NCI-H2227 (cell line): ENCODE measurements around the gene TNNI3K.
A peak's percentile ranks its signal among the peaks of the same experiment; 100 is the strongest.

Experiments used
- DNase-seq: peaks from one replicate; lab custom pipeline; 2025; ENCODE audit not compliant: unreplicated experiment; lab: John Stamatoyannopoulos, UW

The TNNI3K gene

GRCh38 chr1:74314438-74314837 lies 79.3 kb downstream of the TNNI3K start:
- no peak for DNase-seq

- no peak for DNase-seq
These were observed 81.1 kb downstream of the TNNI3K start for GRCh38 chr1:74316302-74316701.

- no peak for DNase-seq
These were observed 82.5 kb downstream of the TNNI3K start for GRCh38 chr1:74317663-74318062.

- DNase-seq: peak; percentile 17
These were observed 88.8 kb downstream of the TNNI3K start for GRCh38 chr1:74323937-74324473.

GRCh38 chr1:74324684-74325448 lies 89.7 kb downstream of the TNNI3K start:
- no peak for DNase-seq

DNA sequence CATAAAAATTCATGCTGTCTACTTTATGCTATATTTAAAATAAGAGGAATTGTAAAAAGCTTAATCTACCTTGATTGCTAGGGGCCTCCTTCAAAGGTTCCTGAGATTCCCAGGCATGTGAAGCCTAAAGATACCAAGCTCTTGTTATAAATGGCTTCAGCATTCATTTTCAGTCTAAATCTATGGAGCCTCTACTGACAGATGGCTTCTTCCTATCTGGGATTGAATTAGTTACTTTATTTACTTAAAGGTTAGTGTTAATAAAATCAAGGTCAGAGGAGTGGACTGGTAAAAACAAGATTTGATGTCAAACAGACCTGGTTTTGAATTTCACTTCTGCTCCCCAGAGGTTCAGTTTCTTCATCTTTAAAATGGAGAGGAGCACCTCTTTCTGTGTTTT lies 93.7 kb downstream of the TNNI3K start:
- DNase-seq: no peak

DNA sequence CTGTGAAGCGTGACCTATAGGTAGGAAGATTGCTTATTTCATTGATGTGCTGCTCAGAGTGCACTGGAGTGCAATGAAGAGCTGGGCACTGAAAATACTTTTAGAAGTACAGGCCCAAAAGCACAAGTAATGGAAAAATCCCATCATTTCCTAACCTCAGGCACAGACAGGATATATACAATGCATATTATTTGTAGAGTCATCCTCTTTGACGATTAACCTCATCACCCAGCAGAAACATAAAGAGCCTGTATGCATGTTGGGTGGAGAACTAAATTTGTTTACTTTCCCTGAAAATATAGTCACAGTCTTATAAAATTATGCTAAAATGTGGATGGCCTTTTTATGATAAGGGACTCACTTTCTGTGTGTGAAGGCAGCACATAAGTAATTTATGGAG lies 98.1 kb downstream of the TNNI3K start:
- DNase-seq: no peak

DNA sequence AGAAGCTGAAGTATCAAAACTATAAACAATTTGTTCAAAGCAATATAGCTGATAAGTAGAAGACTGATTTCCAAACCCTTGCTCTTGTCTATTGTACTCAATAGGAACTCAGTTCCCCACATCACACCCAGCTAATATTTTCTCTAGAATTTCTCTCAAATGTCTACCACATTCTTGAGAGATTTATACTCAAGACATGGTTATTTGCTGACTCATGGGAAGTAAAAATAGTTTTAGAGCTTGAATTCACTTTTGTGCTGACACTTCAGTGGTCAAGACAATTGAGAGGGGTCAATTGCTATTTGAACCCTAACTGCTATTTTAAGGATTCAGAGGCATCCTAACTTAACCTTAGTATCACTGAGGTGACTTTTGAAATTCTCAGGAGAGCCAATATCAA lies 99.0 kb downstream of the TNNI3K start:
- DNase-seq: no peak

- DNase-seq: no peak
These were observed 105.5 kb downstream of the TNNI3K start for GRCh38 chr1:74340656-74341055.

DNA sequence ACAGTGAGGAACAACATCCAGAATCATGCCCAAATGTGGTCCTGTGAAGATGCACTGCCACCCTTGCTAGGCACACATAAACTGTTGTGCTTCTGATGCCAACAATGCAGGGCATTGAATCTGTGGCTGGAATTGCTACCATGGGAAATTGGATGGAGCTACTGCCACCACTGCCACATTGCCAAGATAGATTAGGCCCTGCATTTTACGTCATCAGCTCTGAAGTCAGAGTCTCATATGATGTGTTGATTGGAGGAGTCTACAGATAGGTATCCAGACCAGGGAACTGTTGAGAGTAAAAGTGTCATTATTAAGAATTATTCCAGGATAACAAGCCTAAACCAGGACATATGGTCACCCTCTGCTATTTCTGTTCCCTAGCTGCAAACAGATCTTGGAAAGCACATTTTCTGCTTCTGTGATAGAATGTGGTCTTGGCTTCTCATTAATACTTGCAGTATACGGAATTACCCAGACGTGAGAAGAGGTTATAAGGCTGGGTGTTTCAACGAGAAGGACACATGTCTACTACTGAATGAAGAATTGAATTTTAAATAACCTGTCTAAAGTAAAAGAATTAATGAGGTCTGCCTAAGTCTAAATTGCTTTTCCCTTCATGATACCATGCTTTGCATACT lies 106.6 kb downstream of the TNNI3K start:
- DNase-seq: no peak

GRCh38 chr1:74343216-74343615 lies 108.0 kb downstream of the TNNI3K start:
- DNase-seq: peak; percentile 95

DNA sequence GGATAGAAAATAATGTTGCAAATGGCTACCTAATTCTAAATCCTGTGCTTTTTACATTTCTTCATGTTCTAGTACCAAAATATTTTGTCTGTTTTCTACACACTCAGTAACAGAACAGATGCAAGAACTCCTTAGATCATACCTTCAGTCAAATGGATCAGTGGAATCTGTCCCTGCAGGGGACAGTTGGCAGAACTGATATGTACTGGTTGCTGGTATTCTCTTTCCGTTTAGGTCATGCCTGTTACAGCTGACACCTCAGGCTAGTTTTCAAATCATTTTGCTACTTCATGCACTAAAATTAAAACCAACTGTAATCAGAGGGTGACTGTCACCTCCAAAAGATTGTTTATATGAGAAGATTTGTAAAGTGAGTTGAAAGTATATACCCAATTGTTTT lies 109.2 kb downstream of the TNNI3K start:
- DNase-seq: no peak

DNA sequence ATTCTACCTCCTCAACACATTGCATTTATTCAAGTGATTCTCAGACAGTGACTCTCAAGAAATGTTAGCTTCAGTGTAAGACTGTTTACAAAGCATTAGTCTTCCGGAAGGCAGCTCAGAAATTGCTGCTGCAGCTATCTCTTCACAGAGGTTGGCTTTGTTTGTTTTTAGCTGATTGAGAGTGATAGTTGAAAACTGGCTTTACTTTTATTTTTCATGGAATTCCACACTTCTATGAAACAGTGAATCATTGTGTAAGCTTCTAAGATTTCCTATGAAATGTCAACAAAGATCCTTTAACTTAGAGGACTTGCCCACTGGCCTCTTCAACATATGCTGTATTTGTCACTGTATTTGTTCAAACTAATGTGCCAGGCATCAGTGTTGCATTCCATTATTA lies 121.3 kb downstream of the TNNI3K start:
- DNase-seq: no peak

DNA sequence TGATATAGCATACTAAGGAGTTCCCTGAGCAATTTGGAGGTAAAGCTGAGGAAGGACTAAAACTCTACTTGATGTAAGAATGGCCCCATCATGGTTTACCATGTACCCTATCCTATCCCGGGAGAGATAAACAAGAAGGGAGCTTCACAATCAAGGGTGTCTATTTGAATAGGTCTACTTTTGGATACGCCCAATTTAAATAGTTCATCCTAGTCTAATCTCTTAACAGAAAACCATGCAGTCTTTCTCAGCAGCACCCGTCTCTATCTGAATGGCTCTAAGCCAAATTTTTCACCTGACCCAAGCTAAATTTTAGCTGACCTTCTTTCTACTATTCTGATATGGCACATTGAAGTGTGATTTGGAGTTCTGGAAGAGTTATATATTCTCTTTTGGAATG lies 122.0 kb downstream of the TNNI3K start:
- DNase-seq: no peak

GRCh38 chr1:74357756-74358155 lies 122.6 kb downstream of the TNNI3K start:
- DNase-seq: peak; percentile 17

DNA sequence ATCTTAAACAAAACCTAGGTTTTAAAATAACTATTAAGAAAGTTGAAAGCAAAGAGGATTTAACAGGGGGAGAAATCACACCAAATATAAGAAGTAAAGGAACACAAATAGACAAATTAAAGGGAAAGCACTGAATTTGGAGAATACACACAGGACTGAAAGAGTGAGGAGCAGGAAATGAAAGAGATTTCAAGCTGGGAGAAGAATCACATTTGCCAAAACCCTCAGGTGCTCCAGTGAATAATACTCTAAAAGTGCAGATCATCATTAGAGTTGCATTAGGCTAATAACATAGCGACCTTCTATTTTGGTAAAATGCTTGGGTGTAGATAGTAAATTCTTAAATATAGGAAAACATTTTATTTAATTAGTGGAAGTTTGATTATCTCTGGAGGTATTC lies 127.5 kb downstream of the TNNI3K start:
- no peak for DNase-seq

DNA sequence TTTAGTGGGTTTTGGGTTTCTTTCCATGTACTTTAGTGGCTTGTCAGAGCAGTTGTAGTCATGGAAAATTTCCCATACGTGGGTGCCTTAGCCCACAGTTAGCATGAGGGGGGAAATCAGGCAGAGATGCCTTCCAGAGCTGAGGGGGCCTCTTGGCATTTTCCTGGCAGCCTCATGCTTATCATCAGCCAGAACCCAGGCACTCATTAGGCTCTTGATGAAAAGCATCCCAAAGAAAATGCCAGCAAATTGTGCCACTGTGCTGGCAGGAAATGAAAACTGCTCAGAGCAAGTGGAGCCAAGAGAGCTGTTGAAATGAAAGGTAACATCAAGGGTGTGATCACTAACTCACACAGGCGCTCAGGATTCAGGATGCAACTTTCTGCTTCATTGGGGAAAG lies 128.0 kb downstream of the TNNI3K start:
- DNase-seq: no peak

- no peak for DNase-seq
These were observed 132.1 kb downstream of the TNNI3K start for GRCh38 chr1:74367175-74367813.

GRCh38 chr1:74368335-74368734 lies 133.1 kb downstream of the TNNI3K start:
- DNase-seq: no peak

DNA sequence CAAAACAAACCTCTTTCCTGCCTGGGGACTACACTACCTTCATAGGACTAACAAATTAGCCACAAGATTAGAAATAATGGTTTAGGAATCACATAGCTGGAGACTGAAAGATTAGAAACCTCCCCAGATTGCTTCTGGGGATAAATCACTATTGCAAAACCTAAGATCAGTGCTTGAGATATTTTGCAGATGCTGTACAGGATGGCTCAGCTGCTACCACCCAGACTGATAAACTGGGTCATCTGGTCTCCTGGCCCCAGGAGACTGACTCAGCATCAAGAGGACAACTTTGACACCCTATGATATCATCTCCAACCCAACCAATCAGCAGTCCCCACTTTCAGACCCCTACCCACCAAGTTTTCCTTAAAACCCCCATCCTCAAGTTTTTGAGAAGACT lies 140.2 kb downstream of the TNNI3K start:
- DNase-seq: no peak

GRCh38 chr1:74380252-74380651 lies 145.1 kb downstream of the TNNI3K start:
- no peak for DNase-seq

DNA sequence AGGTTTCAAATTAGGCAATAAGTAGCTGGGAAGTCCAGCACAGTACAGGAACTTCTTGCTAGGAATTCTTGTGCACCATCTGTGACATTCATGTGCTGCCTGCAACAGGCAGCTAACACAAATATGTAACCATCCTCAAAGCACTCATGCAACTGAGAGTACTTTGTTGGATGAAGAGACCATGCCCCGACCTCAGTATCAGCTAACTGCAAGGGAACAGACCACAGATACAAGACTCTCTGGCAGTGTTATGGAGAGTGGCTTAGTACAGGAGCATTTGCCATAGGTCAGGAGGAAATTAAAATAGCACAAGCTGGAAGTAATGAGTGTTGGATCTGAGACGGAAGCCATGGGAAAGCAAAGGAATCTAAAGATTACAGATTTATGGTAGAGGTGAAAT lies 153.7 kb downstream of the TNNI3K start:
- no peak for DNase-seq
